GM19467 (cell line): Measurements from ENCODE around the gene CAMK1G.
A peak's percentile ranks its signal among the peaks of the same experiment; 100 is the strongest.

Experiments used
- ATAC-seq: cut with Tn5 transposase; IDR thresholded peaks from one replicate; pipeline ENCODE4 v1.9.1; 2021; ENCODE audit warnings: mild to moderate bottlenecking, moderate library complexity; ENCODE audit not compliant: unreplicated experiment

Gene CAMK1G

GRCh38 chr1:209618291-209618690 lies 34.8 kb downstream of the CAMK1G start:
- ATAC-seq, result no peak

GRCh38 chr1:209618756-209619420 lies 35.4 kb downstream of the CAMK1G start:
- no peak for ATAC-seq

GRCh38 chr1:209619696-209620486 lies 36.4 kb downstream of the CAMK1G start:
- no peak for ATAC-seq

GRCh38 chr1:209620487-209620884 lies 37.0 kb downstream of the CAMK1G start:
- ATAC-seq, result no peak

- ATAC-seq, result no peak
Observed at GRCh38 chr1:209621286-209621685, 37.8 kb downstream of the CAMK1G start.

- no peak for ATAC-seq
Observed at GRCh38 chr1:209621741-209622655, 38.5 kb downstream of the CAMK1G start.

GRCh38 chr1:209622841-209623829 lies 39.6 kb downstream of the CAMK1G start:
- ATAC-seq, result no peak

GRCh38 chr1:209624558-209625549 lies 41.3 kb downstream of the CAMK1G start:
- no peak for ATAC-seq

- no peak for ATAC-seq
Observed at GRCh38 chr1:209625791-209626285, 42.3 kb downstream of the CAMK1G start.

- no peak for ATAC-seq
Observed at GRCh38 chr1:209626346-209627026, 43.0 kb downstream of the CAMK1G start.

- peak; percentile 11 for ATAC-seq
Observed at GRCh38 chr1:209627027-209627731, 43.7 kb downstream of the CAMK1G start.

GRCh38 chr1:209627732-209628196 lies 44.2 kb downstream of the CAMK1G start:
- peak; percentile 82 for ATAC-seq

GRCh38 chr1:209628618-209629299 lies 45.2 kb downstream of the CAMK1G start:
- ATAC-seq, result no peak

GRCh38 chr1:209629621-209630382 lies 46.3 kb downstream of the CAMK1G start:
- ATAC-seq, result no peak

GRCh38 chr1:209630383-209631225 lies 47.1 kb downstream of the CAMK1G start:
- ATAC-seq, result no peak
